ENCODE data around the gene ANKS1B.
"Not testable (repeated sequence)": the region's sequence is repeated elsewhere in the genome, so short reads cannot be mapped to it uniquely, and the experiment has no call there.

The ANKS1B gene

GRCh38 chr12:98977186-98977585 is 1007.5 kb downstream of the ANKS1B start:
- DNase-seq = no peak

GRCh38 chr12:98974767-98975381 is 1009.9 kb downstream of the ANKS1B start:
- no peak for DNase-seq

GRCh38 chr12:98973395-98973794 is 1011.3 kb downstream of the ANKS1B start:
- no peak for DNase-seq

GRCh38 chr12:98970950-98971349 is 1013.8 kb downstream of the ANKS1B start:
- DNase-seq = no peak

GRCh38 chr12:98970210-98970609 is 1014.5 kb downstream of the ANKS1B start:
- DNase-seq = no peak

GRCh38 chr12:98968896-98969295 is 1015.8 kb downstream of the ANKS1B start:
- no peak for DNase-seq

GRCh38 chr12:98957135-98957534 is 1027.6 kb downstream of the ANKS1B start:
- DNase-seq = not testable (repeated sequence)

- peak; percentile 37 for DNase-seq
Measured at GRCh38 chr12:98955284-98955683, 1029.5 kb downstream of the ANKS1B start.

GRCh38 chr12:98954506-98954905 is 1030.2 kb downstream of the ANKS1B start:
- DNase-seq = no peak

GRCh38 chr12:98951406-98951805 is 1033.3 kb downstream of the ANKS1B start:
- DNase-seq = no peak

GRCh38 chr12:98948343-98948949 is 1036.3 kb downstream of the ANKS1B start:
- no peak for DNase-seq

- DNase-seq = no peak
Measured at GRCh38 chr12:98945864-98946263, 1038.9 kb downstream of the ANKS1B start.

- DNase-seq = no peak
Measured at GRCh38 chr12:98939926-98940325, 1044.8 kb downstream of the ANKS1B start.

GRCh38 chr12:98939350-98939749 is 1045.4 kb downstream of the ANKS1B start:
- DNase-seq = peak; percentile 19

GRCh38 chr12:98935847-98936246 is 1048.9 kb downstream of the ANKS1B start:
- DNase-seq = no peak

GRCh38 chr12:98922871-98923270 is 1061.9 kb downstream of the ANKS1B start:
- no peak for DNase-seq

- no peak for DNase-seq
Measured at GRCh38 chr12:98918176-98918863, 1066.4 kb downstream of the ANKS1B start.

- DNase-seq = no peak
Measured at GRCh38 chr12:98916106-98916505, 1068.6 kb downstream of the ANKS1B start.

GRCh38 chr12:98912401-98912974 is 1072.2 kb downstream of the ANKS1B start:
- DNase-seq = no peak

- DNase-seq = no peak
Measured at GRCh38 chr12:98911396-98911795, 1073.3 kb downstream of the ANKS1B start.

GRCh38 chr12:98909746-98910145 is 1075.0 kb downstream of the ANKS1B start:
- DNase-seq = no peak

- DNase-seq = no peak
Measured at GRCh38 chr12:98908866-98909265, 1075.9 kb downstream of the ANKS1B start.

- no peak for DNase-seq
Measured at GRCh38 chr12:98903875-98904274, 1080.9 kb downstream of the ANKS1B start.

- DNase-seq = no peak
Measured at GRCh38 chr12:98901189-98901588, 1083.5 kb downstream of the ANKS1B start.

Data from hematopoietic multipotent progenitor cell treated with erythropoietin and hydrocortisone succinate and interleukin-3 and kit ligand, for 6 days (in vitro differentiated cells).